Neuronal stem cell (in vitro differentiated cells): Measurements from ENCODE around the gene RALGAPA2.

Source experiments
- DNase-seq: peaks from one replicate; pipeline ENCODE4 v3.0.0-alpha.2; 2013; ENCODE audit warnings: low spot score
- H2AFZ ChIP-seq: one replicate; pipeline ENCODE4 v1.6.1; 2013; ENCODE audit warnings: mild to moderate bottlenecking, low read length, inconsistent platforms
- H2AK5ac ChIP-seq: 2 replicates; pipeline ENCODE4 v1.6.1; 2013; ENCODE audit warnings: low read depth, mild to moderate bottlenecking, inconsistent platforms, low read length, moderate library complexity, mixed read lengths
- H2BK120ac ChIP-seq: 2 replicates; pipeline ENCODE4 v1.6.1; 2013; ENCODE audit warnings: low read depth, mild to moderate bottlenecking, inconsistent platforms, low read length, moderate library complexity, mixed read lengths
- H2BK12ac ChIP-seq: one replicate; pipeline ENCODE4 v1.6.1; 2013; ENCODE audit warnings: low read length, inconsistent platforms
- H2BK15ac ChIP-seq: 2 replicates; pipeline ENCODE4 v1.6.1; 2013; ENCODE audit warnings: mild to moderate bottlenecking, low read length, inconsistent platforms, mixed read lengths
- H2BK5ac ChIP-seq: one replicate; pipeline ENCODE4 v1.6.1; 2013; ENCODE audit warnings: inconsistent platforms, mild to moderate bottlenecking, low read length, moderate library complexity
- H3K14ac ChIP-seq: one replicate; pipeline ENCODE4 v1.6.1; 2013; ENCODE audit warnings: low read length, inconsistent platforms
- H3K18ac ChIP-seq: 2 replicates; pipeline ENCODE4 v1.6.1; 2013; ENCODE audit warnings: low read length, inconsistent platforms
- H3K23ac ChIP-seq: 2 replicates; pipeline ENCODE4 v1.6.1; 2013; ENCODE audit warnings: low read depth, mild to moderate bottlenecking, mixed read lengths, low read length, inconsistent platforms; ENCODE audit not compliant: poor library complexity
- H3K27ac ChIP-seq: replicated peaks from 3 replicates; pipeline ENCODE4 v1.5.1; 2013; ENCODE audit warnings: low read length, inconsistent platforms
- H3K27me3 ChIP-seq, 3 experiments: 2 replicates each; pipeline ENCODE4 v1.6.1; 2013; ENCODE audit warnings: low read length in 3 of 3, mild to moderate bottlenecking in 2 of 3, inconsistent platforms in 1 of 3, low read depth in 1 of 3, mixed read lengths in 1 of 3, moderate library complexity in 1 of 3; ENCODE audit not compliant: control insufficient read depth in 3 of 3, insufficient read depth in 3 of 3
- H3K36me3 ChIP-seq, 2 donors: replicated peaks in 1 of 2; 2 replicates each; pipeline ENCODE4 v1.6.1; 2013; ENCODE audit warnings: low read length in 2 of 2; ENCODE audit not compliant: control insufficient read depth in 2 of 2, insufficient read depth in 2 of 2
- H3K4ac ChIP-seq: 2 replicates; pipeline ENCODE4 v1.6.1; 2013; ENCODE audit warnings: inconsistent platforms, mild to moderate bottlenecking, low read length, moderate library complexity
- H3K4me1 ChIP-seq, 2 donors: 1 replicate in 1 of 2; 2 replicates in 1 of 2; pipeline ENCODE4 v1.6.1; 2013; ENCODE audit warnings: low read length in 2 of 2, low read depth in 1 of 2; ENCODE audit not compliant: control insufficient read depth in 2 of 2, insufficient read depth in 1 of 2
- H3K4me2 ChIP-seq: one replicate; pipeline ENCODE4 v1.6.1; 2013; ENCODE audit warnings: mild to moderate bottlenecking, low read length, inconsistent platforms; ENCODE audit not compliant: insufficient read depth, poor library complexity, severe bottlenecking
- H3K4me3 ChIP-seq, 2 donors: 2 replicates each; pipeline ENCODE4 v1.5.1; 2013; ENCODE audit warnings: low read length in 2 of 2, mild to moderate bottlenecking in 2 of 2, inconsistent platforms in 1 of 2, moderate library complexity in 1 of 2
- H3K79me1 ChIP-seq: one replicate; pipeline ENCODE4 v1.6.1; 2013; ENCODE audit warnings: low read depth, mild to moderate bottlenecking, inconsistent platforms, low read length, moderate library complexity
- H3K9ac ChIP-seq: one replicate; pipeline ENCODE4 v1.6.1; 2013; ENCODE audit warnings: mild to moderate bottlenecking, low read depth, low read length, inconsistent platforms; ENCODE audit not compliant: poor library complexity
- H3K9me3 ChIP-seq, 2 donors: replicated peaks in 1 of 2; 2 replicates each; pipeline versions ENCODE3 to v1.6.1; 2013; ENCODE audit warnings: low read length in 2 of 2, mild to moderate bottlenecking in 2 of 2, inconsistent platforms in 1 of 2, low read depth in 1 of 2, mixed read lengths in 1 of 2, moderate library complexity in 1 of 2; ENCODE audit not compliant: control insufficient read depth in 2 of 2, insufficient read depth in 1 of 2
- H4K8ac ChIP-seq: one replicate; pipeline ENCODE4 v1.6.1; 2013; ENCODE audit warnings: low read depth, mild to moderate bottlenecking, inconsistent platforms, low read length, moderate library complexity
- H4K91ac ChIP-seq: one replicate; pipeline ENCODE4 v1.6.1; 2013; ENCODE audit warnings: low read length, low read depth, mild to moderate bottlenecking, inconsistent platforms; ENCODE audit not compliant: poor library complexity
- WGBS, 2 donors: extraction: QIAGEN DNeasy Blood & Tissue Kit; methylation state at CpG; one replicate each; pipeline ENCODE4 v1.1.7; 2013; ENCODE audit warnings: missing lambda C conversion rate in 2 of 2, mixed read lengths in 1 of 2; ENCODE audit not compliant: insufficient read length in 2 of 2, insufficient replicate concordance in 1 of 2; ENCODE audit errors: extremely low coverage in 2 of 2; 5-methylcytosine and 5-hydroxymethylcytosine counted together

The RALGAPA2 gene

DNA sequence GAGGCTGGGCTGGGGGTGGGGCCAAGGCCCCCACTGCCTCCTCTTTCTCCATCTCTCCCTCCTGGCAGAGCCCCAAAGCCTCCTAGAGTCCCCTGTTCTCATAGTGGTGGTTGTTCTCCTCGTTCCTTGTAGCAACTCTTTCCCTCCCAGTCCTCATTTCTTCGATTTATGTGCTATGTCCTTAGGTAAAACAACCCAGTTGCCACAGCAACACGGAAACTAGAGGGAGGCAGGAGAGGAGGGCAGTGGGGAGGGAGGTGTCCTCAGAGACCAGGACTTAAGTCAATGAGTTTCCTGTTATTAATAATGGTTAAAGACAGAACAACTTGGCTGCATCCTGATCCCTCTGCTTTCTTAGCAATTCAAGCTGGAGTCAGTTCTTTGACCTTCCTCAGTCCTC lies 183.6 kb downstream of the RALGAPA2 start:
- Histone ChIP-seq H2AK5ac (no peak overlapping the region), H3K4ac (no peak overlapping the region), H3K18ac (no peak overlapping the region), H2BK120ac (no peak overlapping the region), H4K91ac (no peak overlapping the region), H2BK12ac (no peak overlapping the region), H2AFZ (no peak overlapping the region), H3K4me1 (peaks cover 7 to 9% of the 10 kb centered on the region in 2 donors), H3K4me2 (no peak overlapping the region), H2BK5ac (no peak overlapping the region), H2BK15ac (no peak overlapping the region), H3K27ac (no peak overlapping the region), H3K9ac (no peak overlapping the region), H3K79me1 (no peaks in the 10 kb centered on the region), H3K27me3 (no peaks in the 10 kb centered on the region), H4K8ac (no peak overlapping the region), H3K4me3 (no peak overlapping the region), H3K36me3 (peaks cover 0 to 7% of the 10 kb centered on the region in 2 donors), H3K23ac (no peak overlapping the region), H3K14ac (no peak overlapping the region), H3K9me3 (no peaks in the 10 kb centered on the region)
- no peak for DNase-seq
- WGBS, 2 donors: no CpG with 5 or more reads among the region's 3 CpGs

GRCh38 chr20:20527661-20528060 lies 184.8 kb downstream of the RALGAPA2 start:
- Histone ChIP-seq H3K4me1 (peaks cover 7 to 9% of the 10 kb centered on the region in 2 donors), H2BK15ac (no peak overlapping the region), H2BK120ac (no peak overlapping the region), H3K27me3 (no peaks in the 10 kb centered on the region), H3K14ac (no peak overlapping the region), H3K18ac (no peak overlapping the region), H4K8ac (no peak overlapping the region), H2AK5ac (no peak overlapping the region), H2BK5ac (no peak overlapping the region), H3K9me3 (no peaks in the 10 kb centered on the region), H3K36me3 (peaks cover 0 to 7% of the 10 kb centered on the region in 2 donors), H3K9ac (no peak overlapping the region), H3K4me2 (no peak overlapping the region), H2AFZ (no peak overlapping the region), H2BK12ac (no peak overlapping the region), H3K4ac (no peak overlapping the region), H4K91ac (no peak overlapping the region), H3K4me3 (no peak overlapping the region), H3K23ac (no peak overlapping the region), H3K27ac (no peak overlapping the region), H3K79me1 (no peaks in the 10 kb centered on the region)
- no CpG with 5 or more reads among the region's 4 CpGs for WGBS, 2 donors
- no peak for DNase-seq

DNA sequence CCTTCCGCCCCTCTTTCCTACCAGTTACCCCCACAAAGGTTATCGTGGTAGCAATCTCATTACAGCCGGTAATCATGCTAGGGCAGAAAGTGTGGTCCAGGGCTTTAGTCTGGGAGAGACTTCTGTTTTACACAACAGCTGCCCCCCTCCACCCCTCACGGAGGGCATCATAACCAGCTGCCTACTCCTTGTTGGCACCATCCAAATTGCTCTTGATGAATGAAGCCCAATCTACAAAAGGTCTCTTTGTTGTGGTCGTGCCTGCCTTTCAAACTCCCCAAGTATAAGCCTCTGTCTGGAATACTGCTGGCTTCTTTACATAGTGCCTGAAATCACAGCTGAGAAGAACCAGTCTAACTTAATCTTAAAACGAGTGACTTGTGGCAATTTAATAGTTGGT lies 186.7 kb downstream of the RALGAPA2 start:
- Histone ChIP-seq H3K4me1 (peaks cover 4 to 18% of the 10 kb centered on the region in 2 donors), H2AK5ac (no peak overlapping the region), H3K9ac (no peak overlapping the region), H4K8ac (no peak overlapping the region), H3K4ac (no peak overlapping the region), H2BK12ac (no peak overlapping the region), H3K27ac (no peak overlapping the region), H3K27me3 (no peaks in the 10 kb centered on the region), H2AFZ (no peak overlapping the region), H3K4me2 (no peak overlapping the region), H4K91ac (no peak overlapping the region), H2BK15ac (no peak overlapping the region), H2BK120ac (no peak overlapping the region), H3K23ac (no peak overlapping the region), H3K36me3 (peaks cover 3 to 5% of the 10 kb centered on the region in 2 donors), H2BK5ac (no peak overlapping the region), H3K79me1 (no peaks in the 10 kb centered on the region), H3K18ac (no peak overlapping the region), H3K9me3 (no peaks in the 10 kb centered on the region), H3K14ac (no peak overlapping the region), H3K4me3 (no peak overlapping the region)
- DNase-seq: no peak
- WGBS, 2 donors: no CpG with 5 or more reads among the region's 6 CpGs

DNA sequence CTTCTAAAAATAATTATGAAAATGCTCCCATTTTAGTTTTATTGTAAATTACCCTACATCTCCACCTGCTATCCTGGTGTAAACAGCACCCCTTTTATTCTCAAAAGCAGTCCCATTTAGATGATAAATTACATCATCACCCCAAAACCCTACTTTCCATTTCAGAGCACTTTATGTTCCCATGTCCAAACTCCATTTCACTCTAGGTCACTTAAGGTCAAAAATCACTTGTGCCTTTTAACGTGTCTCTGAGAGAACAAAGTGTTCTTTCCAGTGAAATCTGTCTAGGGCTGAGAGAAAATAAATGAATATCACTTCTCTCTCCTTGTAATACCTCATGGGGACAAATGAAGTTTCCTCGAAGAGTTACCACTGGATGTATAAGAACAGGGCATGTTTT lies 187.2 kb downstream of the RALGAPA2 start:
- peaks cover under 1 to 18% of the 10 kb centered on the region in 2 donors for H3K4me1 ChIP-seq
- no peak overlapping the region for H3K14ac ChIP-seq
- H3K4ac ChIP-seq: no peak overlapping the region
- H2BK15ac ChIP-seq: no peak overlapping the region
- H3K18ac ChIP-seq: no peak overlapping the region
- H4K8ac ChIP-seq: no peak overlapping the region
- no peak overlapping the region for H2AK5ac ChIP-seq
- H2AFZ ChIP-seq: no peak overlapping the region
- H3K23ac ChIP-seq: no peak overlapping the region
- no peak for DNase-seq
- H4K91ac ChIP-seq: no peak overlapping the region
- no peak overlapping the region for H2BK12ac ChIP-seq
- peaks cover 3 to 8% of the 10 kb centered on the region in 2 donors for H3K36me3 ChIP-seq
- H3K27ac ChIP-seq: no peak overlapping the region
- no peak overlapping the region for H3K4me3 ChIP-seq
- H2BK120ac ChIP-seq: no peak overlapping the region
- H3K79me1 ChIP-seq: no peaks in the 10 kb centered on the region
- no peak overlapping the region for H3K9ac ChIP-seq
- H2BK5ac ChIP-seq: no peak overlapping the region
- WGBS, 2 donors: no CpG with 5 or more reads among the region's 2 CpGs
- no peaks in the 10 kb centered on the region for H3K9me3 ChIP-seq
- H3K27me3 ChIP-seq: no peaks in the 10 kb centered on the region
- H3K4me2 ChIP-seq: no peak overlapping the region
